Keratinocyte (primary cell): Measurements from ENCODE around the gene MEGF10. TPM values are rescaled to one million over a fixed set of nuclear protein-coding genes. Genes with fewer than 3 reads are reported as not detected.

ENCODE experiments used
- DNase-seq: peaks from one replicate; pipeline ENCODE4 v3.0.0-alpha.2; 2011; ENCODE audit warnings: low read depth, missing footprints, low spot score
- FAIRE-seq: peaks from 2 replicates; lab custom pipeline; 2011; peaks lifted over from hg19 to GRCh38; lab: Jason Lieb, UNC
- H2AFZ ChIP-seq: 2 replicates; pipeline ENCODE4 v1.6.0; 2012; ENCODE audit warnings: low read length, control low read depth, inconsistent platforms; ENCODE audit not compliant: control insufficient read depth
- H3K27ac ChIP-seq: 2 replicates; pipeline ENCODE4 v1.5.1; 2011; ENCODE audit warnings: low read length; ENCODE audit not compliant: control insufficient read depth, insufficient read depth
- H3K27me3 ChIP-seq: 3 replicates; pipeline ENCODE4 v1.6.0; 2011; ENCODE audit warnings: low read length; ENCODE audit not compliant: control insufficient read depth, insufficient read depth; ENCODE audit errors: extremely low read depth
- H3K36me3 ChIP-seq, 2 experiments: 2 replicates in 1 of 2; 3 replicates in 1 of 2; pipeline ENCODE4 v1.5.1; 2011; ENCODE audit warnings: low read length in 2 of 2, mild to moderate bottlenecking in 1 of 2; ENCODE audit not compliant: control insufficient read depth in 2 of 2, insufficient read depth in 2 of 2; ENCODE audit errors: extremely low read depth in 1 of 2
- H3K4me1 ChIP-seq: 3 replicates; pipeline ENCODE4 v1.5.1; 2011; ENCODE audit warnings: low read length; ENCODE audit not compliant: control insufficient read depth, insufficient read depth; ENCODE audit errors: extremely low read depth
- H3K4me2 ChIP-seq: 3 replicates; pipeline ENCODE4 v1.6.0; 2011; ENCODE audit warnings: low read depth, low read length; ENCODE audit not compliant: control insufficient read depth, insufficient read depth; ENCODE audit errors: extremely low read depth
- H3K4me3 ChIP-seq, 3 experiments: fragments of 200-600 bp in 1 of 3; sonication (generic) in 1 of 3; 2 replicates in 2 of 3; 3 replicates in 1 of 3; pipeline ENCODE4 v1.5.1; 2011 to 2016; ENCODE audit warnings: low read length in 3 of 3, mild to moderate bottlenecking in 3 of 3, control low read depth in 2 of 3, inconsistent platforms in 1 of 3, low read depth in 1 of 3, mixed read lengths in 1 of 3, mixed run types in 1 of 3, moderate library complexity in 1 of 3; ENCODE audit not compliant: control insufficient read depth in 2 of 3, insufficient read depth in 2 of 3; ENCODE audit errors: extremely low read depth in 1 of 3
- H3K79me2 ChIP-seq: 2 replicates; pipeline ENCODE4 v1.6.0; 2012; ENCODE audit warnings: low read length; ENCODE audit not compliant: control insufficient read depth, insufficient read depth
- H3K9ac ChIP-seq: 3 replicates; pipeline ENCODE4 v1.6.0; 2011; ENCODE audit warnings: low read length; ENCODE audit not compliant: control insufficient read depth, insufficient read depth; ENCODE audit errors: extremely low read depth
- H3K9me1 ChIP-seq: 3 replicates; pipeline ENCODE4 v1.6.0; 2011; ENCODE audit warnings: low read length; ENCODE audit not compliant: control insufficient read depth, insufficient read depth; ENCODE audit errors: extremely low read depth
- H3K9me3 ChIP-seq: 2 replicates; pipeline ENCODE4 v1.5.1; 2012; ENCODE audit warnings: low read depth, low read length; ENCODE audit not compliant: control insufficient read depth
- H4K20me1 ChIP-seq: 3 replicates; pipeline ENCODE4 v1.6.0; 2011; ENCODE audit warnings: low read length; ENCODE audit not compliant: control insufficient read depth, insufficient read depth; ENCODE audit errors: extremely low read depth
- EZH2 ChIP-seq: IDR thresholded peaks from one replicate; pipeline ENCODE4 v1.6.1; 2012; ENCODE audit warnings: inconsistent platforms, mild to moderate bottlenecking, low read length, moderate library complexity
- dilution Hi-C: fragments of 300-500 bp; cut with MboI; formaldehyde crosslinking; loops from one replicate; pipeline ENCODE4 v1.7.0; 2020; ENCODE audit warnings: low sequenced_read_pairs; ENCODE audit not compliant: extremely low pct_ligation_motif_present
- polyA plus RNA-seq, 5 experiments: library from polyadenylated mRNA; depleted of rRNA in 3 of 5; stranded (reverse) in 3 of 5; stranded (forward) in 1 of 5; unstranded in 1 of 5; fragments of >200 nt; gene quantifications; 1 replicate in 1 of 5; 2 replicates in 3 of 5; 3 replicates in 1 of 5; pipeline versions ENCODE4 v1.2.1 to v1.2.3, GENCODE V29; 2011 to 2012; ENCODE audit warnings: missing spikeins in 2 of 5, low read depth in 1 of 5, low replicate concordance in 1 of 5
- TF ChIP-seq, protein P1 (sequence below), 3 experiments: IDR thresholded peaks in 1 of 3; conservative IDR thresholded peaks in 1 of 3; optimal IDR thresholded peaks in 1 of 3; 2 replicates in 2 of 3; 3 replicates in 1 of 3; pipeline versions ENCODE3 to v1.5.1; 2011; ENCODE audit warnings: low read length in 3 of 3, mild to moderate bottlenecking in 3 of 3, moderate library complexity in 2 of 3, control low read depth in 1 of 3, inconsistent platforms in 1 of 3; ENCODE audit not compliant: insufficient read depth in 2 of 3; ENCODE audit errors: extremely low read depth in 1 of 3

The MEGF10 gene
- polyA plus RNA-seq, 1 donor (not counting 4 experiments of a cell fraction or from before 2014, with no cell fraction given) = not detected

DNA sequence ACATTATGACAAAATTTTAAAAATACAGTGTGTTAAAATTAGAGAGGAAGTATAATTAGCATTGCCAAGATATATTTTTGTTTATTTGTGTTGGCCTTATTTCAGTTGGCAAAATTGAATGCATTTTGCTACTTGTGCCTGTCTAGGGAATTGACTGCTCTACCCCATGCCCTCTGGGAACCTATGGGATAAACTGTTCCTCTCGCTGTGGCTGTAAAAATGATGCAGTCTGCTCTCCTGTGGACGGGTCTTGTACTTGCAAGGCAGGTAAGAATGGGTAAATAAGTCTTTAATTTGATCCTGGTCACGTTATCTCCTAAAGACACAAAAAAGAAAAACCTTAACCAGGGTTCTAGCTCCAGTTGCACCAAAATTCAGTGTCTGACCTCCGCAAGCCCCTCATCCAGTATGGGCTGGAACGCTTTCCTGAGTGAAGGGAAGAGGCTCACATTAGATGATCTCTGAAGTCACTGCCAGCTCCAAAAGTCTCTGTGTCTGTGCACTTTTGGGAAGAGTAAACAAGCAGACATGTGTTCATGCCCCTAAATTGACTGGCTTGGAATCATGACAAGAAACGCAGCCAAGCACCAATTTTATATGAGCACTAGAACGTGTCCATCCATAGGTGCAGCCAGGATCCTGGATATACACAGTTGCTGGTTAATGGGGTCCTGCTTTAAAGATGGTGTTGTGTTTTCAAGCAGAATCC, 128.5 kb downstream of the MEGF10 start:
- Histone ChIP-seq H3K4me2 (no peak overlapping the region), H3K36me3 (no peaks in the 10 kb centered on the region), H3K4me3 (no peak overlapping the region), H3K9me1 (no peaks in the 10 kb centered on the region), H3K4me1 (no peaks in the 10 kb centered on the region), H3K79me2 (no peaks in the 10 kb centered on the region), H3K9ac (no peak overlapping the region), H4K20me1 (no peaks in the 10 kb centered on the region), H3K9me3 (no peaks in the 10 kb centered on the region), H3K27me3 (no peaks in the 10 kb centered on the region), H3K27ac (no peak overlapping the region), H2AFZ (no peak overlapping the region)
- dilution Hi-C loops = no loop called here
- DNase-seq (no peak), FAIRE-seq (no peak)
- TF ChIP-seq EZH2 = no peak
- TF ChIP-seq, protein P1, sequence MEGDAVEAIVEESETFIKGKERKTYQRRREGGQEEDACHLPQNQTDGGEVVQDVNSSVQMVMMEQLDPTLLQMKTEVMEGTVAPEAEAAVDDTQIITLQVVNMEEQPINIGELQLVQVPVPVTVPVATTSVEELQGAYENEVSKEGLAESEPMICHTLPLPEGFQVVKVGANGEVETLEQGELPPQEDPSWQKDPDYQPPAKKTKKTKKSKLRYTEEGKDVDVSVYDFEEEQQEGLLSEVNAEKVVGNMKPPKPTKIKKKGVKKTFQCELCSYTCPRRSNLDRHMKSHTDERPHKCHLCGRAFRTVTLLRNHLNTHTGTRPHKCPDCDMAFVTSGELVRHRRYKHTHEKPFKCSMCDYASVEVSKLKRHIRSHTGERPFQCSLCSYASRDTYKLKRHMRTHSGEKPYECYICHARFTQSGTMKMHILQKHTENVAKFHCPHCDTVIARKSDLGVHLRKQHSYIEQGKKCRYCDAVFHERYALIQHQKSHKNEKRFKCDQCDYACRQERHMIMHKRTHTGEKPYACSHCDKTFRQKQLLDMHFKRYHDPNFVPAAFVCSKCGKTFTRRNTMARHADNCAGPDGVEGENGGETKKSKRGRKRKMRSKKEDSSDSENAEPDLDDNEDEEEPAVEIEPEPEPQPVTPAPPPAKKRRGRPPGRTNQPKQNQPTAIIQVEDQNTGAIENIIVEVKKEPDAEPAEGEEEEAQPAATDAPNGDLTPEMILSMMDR (optimal IDR thresholded peaks at IDR 0.05 in 1 of 3, IDR thresholded peaks at IDR 0.05 in 1 of 3, conservative IDR thresholded peaks at IDR 0.05 in 1 of 3; ENCODE audit: extremely low read depth in 1 of 3, insufficient read depth in 2 of 3, low read length in 3 of 3) = no peak

DNA sequence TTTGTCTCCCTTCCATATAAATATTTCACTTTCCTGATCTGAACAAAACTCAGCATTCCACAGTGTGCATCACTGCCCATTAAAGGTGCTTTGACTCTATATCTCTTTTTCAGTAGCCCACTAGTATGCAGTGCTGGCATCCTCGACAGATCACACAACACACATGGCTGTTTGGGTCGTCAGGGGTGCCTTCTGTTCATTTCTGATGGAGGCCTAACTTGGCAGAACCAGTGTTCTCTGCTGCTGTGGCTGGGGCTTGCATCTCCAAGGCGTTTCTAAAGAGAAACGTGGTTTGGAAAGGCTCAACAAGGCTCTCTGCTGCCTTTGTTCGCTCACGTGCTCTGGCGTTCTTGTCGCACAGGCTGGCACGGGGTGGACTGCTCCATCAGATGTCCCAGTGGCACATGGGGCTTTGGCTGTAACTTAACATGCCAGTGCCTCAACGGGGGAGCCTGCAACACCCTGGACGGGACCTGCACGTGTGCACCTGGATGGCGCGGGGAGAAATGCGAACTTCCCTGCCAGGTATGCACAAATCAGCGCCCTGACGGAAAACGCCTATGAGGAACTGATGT, 129.2 kb downstream of the MEGF10 start:
- Histone ChIP-seq H3K9me1 (no peaks in the 10 kb centered on the region), H3K79me2 (no peaks in the 10 kb centered on the region), H3K4me3 (no peak overlapping the region), H4K20me1 (no peaks in the 10 kb centered on the region), H2AFZ (no peak overlapping the region), H3K4me2 (no peak overlapping the region), H3K4me1 (no peaks in the 10 kb centered on the region), H3K36me3 (no peaks in the 10 kb centered on the region), H3K9ac (no peak overlapping the region), H3K9me3 (no peaks in the 10 kb centered on the region), H3K27me3 (no peaks in the 10 kb centered on the region), H3K27ac (no peak overlapping the region)
- no peak for FAIRE-seq
- TF ChIP-seq, protein P1 (optimal IDR thresholded peaks at IDR 0.05 in 1 of 3, IDR thresholded peaks at IDR 0.05 in 1 of 3, conservative IDR thresholded peaks at IDR 0.05 in 1 of 3; ENCODE audit: extremely low read depth in 1 of 3, insufficient read depth in 2 of 3, low read length in 3 of 3) = no peak
- no peak for TF ChIP-seq EZH2
- dilution Hi-C loops = no loop called here
- no peak for DNase-seq
